ENCODE data around the gene LEAP2. TPM values are rescaled to one million over a fixed set of nuclear protein-coding genes. Genes with fewer than 3 reads are reported as not detected.
A peak's percentile ranks its signal among the peaks of the same experiment; 100 is the strongest.

Gene LEAP2
- 1.3 TPM for total RNA-seq
- polyA plus RNA-seq = 1 to 10 TPM in 2 of 4 donors, under 1 TPM in 1, not detected in 1; 0.44 to 1.8 (median 1.5) TPM

GRCh38 chr5:132873119-132873929 lies at the start of gene LEAP2:
Gene LEAP2, plus strand, starts transcription at chr5:132873668. Its CDS starts 27 bp downstream, at chr5:132873695.
- Mint-ChIP-seq H3K27ac (peak within 1 kb of the TSS; percentile 16 to 68 (median 54)), H3K4me3 (peak within 1 kb of the TSS in 1 of 4 donors; percentile 32), H3K9me3 (no peaks in the 10 kb centered on the region), H3K27me3 (no peaks in the 10 kb centered on the region), H3K4me1 (peaks cover 0 to 13% (median 3%) of the 10 kb centered on the region in 4 donors), H3K36me3 (peaks cover 19% of the 10 kb centered on the region)
- ATAC-seq (ENCODE audit: low read depth in 2 of 2) (no peak), DNase-seq (no peak)
- Histone ChIP-seq H3K9me3 (ENCODE audit: control insufficient read depth in 2 of 2, low read length in 2 of 2) (no peaks in the 10 kb centered on the region), H3K4me3 (ENCODE audit: low read depth, low read length) (no peak within 1 kb of the TSS), H3K36me3 (ENCODE audit: control insufficient read depth, insufficient read depth, low read length) (peaks cover 25% of the 10 kb centered on the region), H3K27me3 (ENCODE audit: control insufficient read depth, insufficient read depth, low read length) (no peaks in the 10 kb centered on the region), H3K4me1 (ENCODE audit: control insufficient read depth, insufficient read depth, low read length, poor library complexity, severe bottlenecking) (no peaks in the 10 kb centered on the region), H3K27ac (ENCODE audit: insufficient read depth, low read length, poor library complexity, severe bottlenecking) (no peak within 1 kb of the TSS)

GRCh38 chr5:132824426-132824825 lies 49.0 kb upstream of the LEAP2 start:
- peaks cover 0 to 6% (median 0%) of the 10 kb centered on the region in 7 donors for H3K9me3 Mint-ChIP-seq
- no peaks in the 10 kb centered on the region for H3K36me3 Mint-ChIP-seq
- peaks cover 15% of the 10 kb centered on the region for H3K4me1 ChIP-seq (ENCODE audit: control insufficient read depth, insufficient read depth, low read length, poor library complexity, severe bottlenecking)
- H3K36me3 ChIP-seq (ENCODE audit: control insufficient read depth, insufficient read depth, low read length) = no peaks in the 10 kb centered on the region
- H3K27ac Mint-ChIP-seq = no peak overlapping the region
- ATAC-seq (ENCODE audit: low read depth in 2 of 2) (no peak), DNase-seq (no peak)
- H3K9me3 ChIP-seq (ENCODE audit: control insufficient read depth in 2 of 2, low read length in 2 of 2) = no peaks in the 10 kb centered on the region
- H3K27ac ChIP-seq (ENCODE audit: insufficient read depth, low read length, poor library complexity, severe bottlenecking) = no peak overlapping the region
- peaks cover 80% of the 10 kb centered on the region for H3K27me3 Mint-ChIP-seq
- H3K4me3 Mint-ChIP-seq = peak overlapping the region in 1 of 4 donors; percentile 7
- H3K27me3 ChIP-seq (ENCODE audit: control insufficient read depth, insufficient read depth, low read length) = peaks cover 26% of the 10 kb centered on the region
- H3K4me3 ChIP-seq (ENCODE audit: low read depth, low read length) = no peak overlapping the region
- H3K4me1 Mint-ChIP-seq = peaks cover 0 to 21% (median 10%) of the 10 kb centered on the region in 4 donors

- no peak for DNase-seq
- H3K4me1 Mint-ChIP-seq = peaks cover 0 to 18% (median 7%) of the 10 kb centered on the region in 4 donors
- peaks cover 76% of the 10 kb centered on the region for H3K27me3 Mint-ChIP-seq
- H3K27ac Mint-ChIP-seq = no peak overlapping the region
- Histone ChIP-seq H3K27ac (ENCODE audit: insufficient read depth, low read length, poor library complexity, severe bottlenecking) (no peak overlapping the region), H3K4me3 (ENCODE audit: low read depth, low read length) (no peak overlapping the region), H3K9me3 (ENCODE audit: control insufficient read depth in 2 of 2, low read length in 2 of 2) (no peaks in the 10 kb centered on the region), H3K4me1 (ENCODE audit: control insufficient read depth, insufficient read depth, low read length, poor library complexity, severe bottlenecking) (peaks cover 23% of the 10 kb centered on the region), H3K36me3 (ENCODE audit: control insufficient read depth, insufficient read depth, low read length) (no peaks in the 10 kb centered on the region), H3K27me3 (ENCODE audit: control insufficient read depth, insufficient read depth, low read length) (peaks cover 27% of the 10 kb centered on the region)
- no peak for ATAC-seq (ENCODE audit: low read depth in 2 of 2)
- H3K9me3 Mint-ChIP-seq = peaks cover 0 to 3% (median 0%) of the 10 kb centered on the region in 7 donors
- no peaks in the 10 kb centered on the region for H3K36me3 Mint-ChIP-seq
- H3K4me3 Mint-ChIP-seq = peak overlapping the region in 2 of 4 donors; percentile 7 to 39
Observed at GRCh38 chr5:132825033-132825833, 48.2 kb upstream of the LEAP2 start.

GRCh38 chr5:132825834-132826391 lies 47.6 kb upstream of the LEAP2 start:
- Histone ChIP-seq H3K4me1 (ENCODE audit: control insufficient read depth, insufficient read depth, low read length, poor library complexity, severe bottlenecking) (peaks cover 28% of the 10 kb centered on the region), H3K27me3 (ENCODE audit: control insufficient read depth, insufficient read depth, low read length) (peaks cover 27% of the 10 kb centered on the region), H3K27ac (ENCODE audit: insufficient read depth, low read length, poor library complexity, severe bottlenecking) (no peak overlapping the region), H3K9me3 (ENCODE audit: control insufficient read depth in 2 of 2, low read length in 2 of 2) (no peaks in the 10 kb centered on the region), H3K36me3 (ENCODE audit: control insufficient read depth, insufficient read depth, low read length) (no peaks in the 10 kb centered on the region), H3K4me3 (ENCODE audit: low read depth, low read length) (no peak overlapping the region)
- no peak overlapping the region for H3K27ac Mint-ChIP-seq
- peaks cover 71% of the 10 kb centered on the region for H3K27me3 Mint-ChIP-seq
- ATAC-seq (ENCODE audit: low read depth in 2 of 2) (no peak), DNase-seq (no peak)
- H3K36me3 Mint-ChIP-seq = no peaks in the 10 kb centered on the region
- H3K9me3 Mint-ChIP-seq = peaks cover 0 to 3% (median 0%) of the 10 kb centered on the region in 7 donors
- peaks cover 0 to 15% (median 4%) of the 10 kb centered on the region in 4 donors for H3K4me1 Mint-ChIP-seq
- no peak overlapping the region for H3K4me3 Mint-ChIP-seq

GRCh38 chr5:132826424-132827082 lies 46.9 kb upstream of the LEAP2 start:
- Mint-ChIP-seq H3K4me1 (peaks cover 0 to 19% (median 4%) of the 10 kb centered on the region in 4 donors), H3K36me3 (no peaks in the 10 kb centered on the region), H3K4me3 (peak overlapping the region in 3 of 4 donors; percentile 38 to 82 (median 78)), H3K9me3 (peaks cover 0 to 3% (median 0%) of the 10 kb centered on the region in 7 donors), H3K27me3 (peaks cover 71% of the 10 kb centered on the region), H3K27ac (no peak overlapping the region)
- Histone ChIP-seq H3K36me3 (ENCODE audit: control insufficient read depth, insufficient read depth, low read length) (no peaks in the 10 kb centered on the region), H3K9me3 (ENCODE audit: control insufficient read depth in 2 of 2, low read length in 2 of 2) (no peaks in the 10 kb centered on the region), H3K27ac (ENCODE audit: insufficient read depth, low read length, poor library complexity, severe bottlenecking) (no peak overlapping the region), H3K27me3 (ENCODE audit: control insufficient read depth, insufficient read depth, low read length) (peaks cover 27% of the 10 kb centered on the region), H3K4me3 (ENCODE audit: low read depth, low read length) (no peak overlapping the region), H3K4me1 (ENCODE audit: control insufficient read depth, insufficient read depth, low read length, poor library complexity, severe bottlenecking) (peaks cover 29% of the 10 kb centered on the region)
- ATAC-seq (ENCODE audit: low read depth in 2 of 2) (no peak), DNase-seq (no peak)

GRCh38 chr5:132827943-132828673 lies 45.4 kb upstream of the LEAP2 start:
- peaks cover 27% of the 10 kb centered on the region for H3K4me1 ChIP-seq (ENCODE audit: control insufficient read depth, insufficient read depth, low read length, poor library complexity, severe bottlenecking)
- Mint-ChIP-seq H3K27ac (no peak overlapping the region), H3K4me3 (peak overlapping the region in 2 of 4 donors; percentile 31 to 38), H3K9me3 (peaks cover 0 to 3% (median 0%) of the 10 kb centered on the region in 7 donors), H3K36me3 (no peaks in the 10 kb centered on the region), H3K4me1 (peaks cover 0 to 19% (median 4%) of the 10 kb centered on the region in 4 donors), H3K27me3 (peaks cover 72% of the 10 kb centered on the region)
- ATAC-seq (ENCODE audit: low read depth in 2 of 2) = no peak
- H3K27me3 ChIP-seq (ENCODE audit: control insufficient read depth, insufficient read depth, low read length) = peaks cover 27% of the 10 kb centered on the region
- no peaks in the 10 kb centered on the region for H3K9me3 ChIP-seq (ENCODE audit: control insufficient read depth in 2 of 2, low read length in 2 of 2)
- no peak for DNase-seq
- H3K4me3 ChIP-seq (ENCODE audit: low read depth, low read length) = no peak overlapping the region
- H3K27ac ChIP-seq (ENCODE audit: insufficient read depth, low read length, poor library complexity, severe bottlenecking) = no peak overlapping the region
- no peaks in the 10 kb centered on the region for H3K36me3 ChIP-seq (ENCODE audit: control insufficient read depth, insufficient read depth, low read length)
